ENCODE measurements around the gene FHIT.

- TF ChIP-seq, protein P1, sequence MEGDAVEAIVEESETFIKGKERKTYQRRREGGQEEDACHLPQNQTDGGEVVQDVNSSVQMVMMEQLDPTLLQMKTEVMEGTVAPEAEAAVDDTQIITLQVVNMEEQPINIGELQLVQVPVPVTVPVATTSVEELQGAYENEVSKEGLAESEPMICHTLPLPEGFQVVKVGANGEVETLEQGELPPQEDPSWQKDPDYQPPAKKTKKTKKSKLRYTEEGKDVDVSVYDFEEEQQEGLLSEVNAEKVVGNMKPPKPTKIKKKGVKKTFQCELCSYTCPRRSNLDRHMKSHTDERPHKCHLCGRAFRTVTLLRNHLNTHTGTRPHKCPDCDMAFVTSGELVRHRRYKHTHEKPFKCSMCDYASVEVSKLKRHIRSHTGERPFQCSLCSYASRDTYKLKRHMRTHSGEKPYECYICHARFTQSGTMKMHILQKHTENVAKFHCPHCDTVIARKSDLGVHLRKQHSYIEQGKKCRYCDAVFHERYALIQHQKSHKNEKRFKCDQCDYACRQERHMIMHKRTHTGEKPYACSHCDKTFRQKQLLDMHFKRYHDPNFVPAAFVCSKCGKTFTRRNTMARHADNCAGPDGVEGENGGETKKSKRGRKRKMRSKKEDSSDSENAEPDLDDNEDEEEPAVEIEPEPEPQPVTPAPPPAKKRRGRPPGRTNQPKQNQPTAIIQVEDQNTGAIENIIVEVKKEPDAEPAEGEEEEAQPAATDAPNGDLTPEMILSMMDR (IDR thresholded peaks at IDR 0.05) = no peak
- TF ChIP-seq EP300 (IDR thresholded peaks at IDR 0.05) (no peak), POLR2A (IDR thresholded peaks at IDR 0.05) (no peak)
Observed at GRCh38 chr3:60755094-60755493, 496.2 kb downstream of the FHIT start.

Measured in ovary (tissue), 3 donors.